Upper lobe of right lung (tissue), 1 donor: Measurements from ENCODE around the gene ABHD2. TPM values are rescaled to one million over a fixed set of nuclear protein-coding genes. Genes with fewer than 3 reads are reported as not detected.

Experiments used
- ATAC-seq: fragments of 200-7000 bp; cut with Tn5 transposase; one replicate; pipeline ENCODE4 v1.9.1; 2020; ENCODE audit warnings: mild to moderate bottlenecking, moderate library complexity
- DNase-seq: peaks from one replicate; pipeline ENCODE4 v3.0.0-alpha.2; 2020
- H3K27ac ChIP-seq: fragments of 200-600 bp; one replicate; pipeline ENCODE4 v1.8.0; 2022
- H3K27me3 ChIP-seq: fragments of 200-600 bp; one replicate; pipeline ENCODE4 v1.8.0; 2022; ENCODE audit warnings: mild to moderate bottlenecking
- H3K36me3 ChIP-seq: fragments of 200-600 bp; one replicate; pipeline ENCODE4 v1.8.0; 2022
- H3K4me1 ChIP-seq: fragments of 200-600 bp; one replicate; pipeline ENCODE4 v1.8.0; 2022
- H3K4me3 ChIP-seq: fragments of 200-600 bp; one replicate; pipeline ENCODE4 v1.8.0; 2022; ENCODE audit warnings: mild to moderate bottlenecking
- H3K9me3 ChIP-seq: fragments of 200-600 bp; one replicate; pipeline ENCODE4 v1.8.0; 2022
- intact Hi-C: fragments of 100-400 bp; cut with DNase I; formaldehyde crosslinking; loops from one replicate; pipeline ENCODE4 v1.11.0; 2022
- total RNA-seq: library from RNA; stranded (reverse); fragmentation: NEBNext Ultra II Directional; extraction: Animal tissue kit (Norgen Biotek cat#: 25700); gene quantifications from one replicate; pipeline ENCODE4 v1.2.1, GENCODE V29; 2021
- TF ChIP-seq, protein P1 (sequence below): fragments of 200-600 bp; IDR thresholded peaks from one replicate; pipeline ENCODE4 v1.8.0; 2022; ENCODE audit warnings: antibody characterized with exemption
- donor health status: DM: no; HTN: yes; CAD: no; lungs with severe emphysema.

The ABHD2 gene
- total RNA-seq, 1 donor from 2014 or later = 182 TPM

DNA sequence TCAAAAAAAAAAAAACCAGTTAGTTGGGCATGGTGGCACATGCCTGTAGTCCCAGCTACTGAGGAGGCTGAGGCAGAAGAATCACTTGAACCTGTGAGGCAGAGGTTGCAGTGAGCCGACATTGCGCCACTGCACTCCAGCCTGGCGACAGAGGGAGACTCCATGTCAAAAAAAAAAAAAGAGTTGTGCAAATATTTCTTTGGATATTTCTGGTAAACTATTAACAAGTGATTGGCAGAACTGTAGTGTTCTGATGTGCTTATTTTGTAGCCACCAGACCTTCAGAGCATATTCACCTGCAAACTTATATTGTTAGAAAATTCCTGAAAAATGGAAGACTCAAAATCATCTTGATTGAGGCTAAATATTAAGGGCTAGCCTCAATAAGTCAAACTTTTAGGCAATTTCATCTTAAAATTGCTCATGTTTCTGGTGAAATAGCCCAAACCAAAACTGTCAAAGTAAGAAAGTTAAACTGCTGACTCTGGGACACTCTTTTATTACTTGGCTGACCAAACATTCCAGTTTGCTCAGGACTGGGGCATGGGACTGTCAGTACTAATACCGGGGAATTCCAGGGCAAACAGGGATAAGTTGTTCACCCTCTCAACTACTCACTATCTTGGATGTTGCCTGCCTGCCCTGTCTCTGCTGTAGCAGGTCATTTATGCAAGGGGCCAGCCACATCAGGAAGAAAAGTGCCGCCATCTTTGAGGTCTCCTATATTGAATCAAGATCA, 37.0 kb downstream of the ABHD2 start:
- TF ChIP-seq, protein P1, sequence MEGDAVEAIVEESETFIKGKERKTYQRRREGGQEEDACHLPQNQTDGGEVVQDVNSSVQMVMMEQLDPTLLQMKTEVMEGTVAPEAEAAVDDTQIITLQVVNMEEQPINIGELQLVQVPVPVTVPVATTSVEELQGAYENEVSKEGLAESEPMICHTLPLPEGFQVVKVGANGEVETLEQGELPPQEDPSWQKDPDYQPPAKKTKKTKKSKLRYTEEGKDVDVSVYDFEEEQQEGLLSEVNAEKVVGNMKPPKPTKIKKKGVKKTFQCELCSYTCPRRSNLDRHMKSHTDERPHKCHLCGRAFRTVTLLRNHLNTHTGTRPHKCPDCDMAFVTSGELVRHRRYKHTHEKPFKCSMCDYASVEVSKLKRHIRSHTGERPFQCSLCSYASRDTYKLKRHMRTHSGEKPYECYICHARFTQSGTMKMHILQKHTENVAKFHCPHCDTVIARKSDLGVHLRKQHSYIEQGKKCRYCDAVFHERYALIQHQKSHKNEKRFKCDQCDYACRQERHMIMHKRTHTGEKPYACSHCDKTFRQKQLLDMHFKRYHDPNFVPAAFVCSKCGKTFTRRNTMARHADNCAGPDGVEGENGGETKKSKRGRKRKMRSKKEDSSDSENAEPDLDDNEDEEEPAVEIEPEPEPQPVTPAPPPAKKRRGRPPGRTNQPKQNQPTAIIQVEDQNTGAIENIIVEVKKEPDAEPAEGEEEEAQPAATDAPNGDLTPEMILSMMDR = no peak
- Histone ChIP-seq H3K4me3 (no peak overlapping the region), H3K36me3 (peaks cover 35% of the 10 kb centered on the region), H3K9me3 (no peaks in the 10 kb centered on the region), H3K27me3 (no peaks in the 10 kb centered on the region), H3K4me1 (peaks cover 7% of the 10 kb centered on the region), H3K27ac (peak overlapping the region; percentile 28)
- intact Hi-C loops = no loop called here
- peak; percentile 85 for DNase-seq
- ATAC-seq = peak; percentile 68

DNA sequence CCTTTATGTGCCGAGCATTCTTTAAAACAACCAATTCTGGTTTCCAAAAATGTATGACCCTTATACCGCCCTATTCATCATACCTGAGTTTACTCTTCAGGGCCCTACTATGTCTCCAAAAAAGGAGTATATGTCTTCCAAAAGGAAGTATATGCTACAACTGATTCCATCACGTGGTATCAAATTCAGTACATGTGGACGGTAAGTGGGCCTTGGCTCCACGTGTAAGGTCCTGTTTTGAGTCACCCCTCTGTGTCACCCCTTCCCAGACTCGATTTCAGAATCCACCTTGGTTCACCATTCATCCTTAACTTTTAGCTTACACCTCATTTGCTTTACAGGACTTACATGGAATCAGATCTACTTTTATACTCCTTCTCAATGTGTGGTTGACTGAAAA, 37.8 kb downstream of the ABHD2 start:
- TF ChIP-seq, protein P1 = no peak
- no peak for ATAC-seq
- peaks cover 42% of the 10 kb centered on the region for H3K36me3 ChIP-seq
- no peaks in the 10 kb centered on the region for H3K27me3 ChIP-seq
- H3K4me3 ChIP-seq = no peak overlapping the region
- H3K4me1 ChIP-seq = peaks cover 7% of the 10 kb centered on the region
- H3K27ac ChIP-seq = peak overlapping the region; percentile 28
- H3K9me3 ChIP-seq = no peaks in the 10 kb centered on the region
- intact Hi-C loops = no loop called here
- DNase-seq = no peak

DNA sequence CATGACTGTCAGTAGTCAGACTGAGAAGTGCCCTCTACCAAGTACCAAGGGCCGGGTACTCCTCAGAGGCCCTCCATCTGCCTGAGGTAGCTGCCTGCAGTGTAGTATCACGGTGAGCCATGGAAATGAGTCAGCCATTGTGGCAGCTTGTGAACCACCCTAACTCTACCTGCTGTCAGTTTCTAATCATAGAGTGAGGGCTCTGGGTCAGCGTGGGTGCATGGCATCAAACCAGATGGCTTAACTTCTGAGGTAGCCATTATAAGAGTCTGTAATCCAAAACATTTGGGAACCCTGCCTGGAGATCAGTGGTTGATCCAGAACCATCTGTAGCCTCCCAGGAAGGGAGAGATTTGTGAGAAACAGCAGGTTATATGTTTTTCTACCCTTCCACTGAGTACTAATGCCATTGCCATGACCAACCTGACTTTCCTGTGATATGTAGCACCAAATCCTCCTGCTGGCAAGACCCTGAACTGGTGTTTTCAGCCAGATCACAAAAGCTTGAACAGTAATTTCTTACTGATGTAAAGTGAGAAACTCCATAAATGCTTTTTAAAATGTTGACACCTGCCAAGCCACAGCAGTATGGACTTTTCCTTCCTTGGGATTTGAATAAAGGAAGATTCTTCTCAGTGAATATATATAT, 38.9 kb downstream of the ABHD2 start:
- Histone ChIP-seq H3K9me3 (no peaks in the 10 kb centered on the region), H3K27ac (no peak overlapping the region), H3K4me1 (peaks cover 9% of the 10 kb centered on the region), H3K27me3 (no peaks in the 10 kb centered on the region), H3K36me3 (peaks cover 39% of the 10 kb centered on the region), H3K4me3 (no peak overlapping the region)
- DNase-seq (no peak), ATAC-seq (no peak)
- intact Hi-C loops = no loop called here
- TF ChIP-seq, protein P1 = no peak

DNA sequence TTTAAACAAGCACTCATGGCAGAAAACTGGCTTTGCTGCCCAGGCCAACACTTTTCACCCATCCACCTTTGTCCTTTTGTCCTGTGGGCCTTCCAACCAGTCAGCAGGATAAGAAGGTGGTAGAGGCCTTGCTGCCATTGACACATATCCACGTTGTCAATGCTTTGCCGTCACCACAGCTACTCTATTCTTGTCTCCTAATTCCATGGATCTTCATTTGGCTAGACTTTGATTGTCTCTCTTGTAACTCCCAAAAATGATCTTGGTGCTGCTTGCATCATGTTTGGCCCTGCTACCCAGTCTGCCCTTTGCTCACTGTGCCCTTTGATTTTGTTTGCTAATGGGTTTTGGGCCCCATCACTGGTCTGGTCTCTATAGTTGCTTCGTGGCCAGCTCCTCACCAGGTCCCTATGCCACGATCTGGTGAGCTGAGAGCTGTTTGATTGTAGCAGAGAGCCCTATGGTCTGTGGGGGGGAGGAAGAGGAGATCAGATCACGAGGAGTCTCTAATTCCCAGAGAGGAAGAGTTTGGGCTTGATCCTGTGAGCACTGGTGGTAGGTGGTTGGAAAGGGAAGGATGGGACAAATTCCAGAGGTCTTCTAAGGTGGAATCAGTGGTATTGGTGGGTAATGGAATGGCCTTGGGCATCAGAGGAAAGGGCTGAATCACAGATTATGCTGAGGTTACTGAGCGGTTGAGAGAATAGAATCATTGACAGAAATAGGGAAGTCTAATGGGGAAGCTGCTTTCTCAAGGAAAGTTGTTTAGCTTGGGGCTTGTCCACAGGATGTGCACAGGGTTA, 40.3 kb downstream of the ABHD2 start:
- Histone ChIP-seq H3K27ac (no peak overlapping the region), H3K4me3 (no peak overlapping the region), H3K27me3 (no peaks in the 10 kb centered on the region), H3K4me1 (peaks cover 22% of the 10 kb centered on the region), H3K36me3 (peaks cover 28% of the 10 kb centered on the region), H3K9me3 (no peaks in the 10 kb centered on the region)
- ATAC-seq (peak; percentile 43), DNase-seq (no peak)
- TF ChIP-seq, protein P1 = no peak
- intact Hi-C loops = no loop called here

GRCh38 chr15:89129123-89129815, 41.0 kb downstream of the ABHD2 start:
- H3K36me3 ChIP-seq = peaks cover 28% of the 10 kb centered on the region
- DNase-seq (peak; percentile 73), ATAC-seq (peak; percentile 37)
- H3K9me3 ChIP-seq = no peaks in the 10 kb centered on the region
- TF ChIP-seq, protein P1 = peak; percentile 63
- H3K27ac ChIP-seq = peak overlapping the region; percentile 24
- H3K4me3 ChIP-seq = no peak overlapping the region
- no peaks in the 10 kb centered on the region for H3K27me3 ChIP-seq
- intact Hi-C loops = no loop called here
- H3K4me1 ChIP-seq = peaks cover 24% of the 10 kb centered on the region
